Keratinocyte (primary cell): ENCODE results near the gene CACNA1H. TPM values are rescaled to one million over a fixed set of nuclear protein-coding genes. Genes with fewer than 3 reads are reported as not detected.

ENCODE experiments used
- DNase-seq: peaks from one replicate; pipeline ENCODE4 v3.0.0-alpha.2; 2011; ENCODE audit warnings: low read depth, missing footprints, low spot score
- FAIRE-seq: peaks from 2 replicates; lab custom pipeline; 2011; peaks lifted over from hg19 to GRCh38; lab: Jason Lieb, UNC
- H2AFZ ChIP-seq: 2 replicates; pipeline ENCODE4 v1.6.0; 2012; ENCODE audit warnings: low read length, control low read depth, inconsistent platforms; ENCODE audit not compliant: control insufficient read depth
- H3K27ac ChIP-seq: 2 replicates; pipeline ENCODE4 v1.5.1; 2011; ENCODE audit warnings: low read length; ENCODE audit not compliant: control insufficient read depth, insufficient read depth
- H3K27me3 ChIP-seq: 3 replicates; pipeline ENCODE4 v1.6.0; 2011; ENCODE audit warnings: low read length; ENCODE audit not compliant: control insufficient read depth, insufficient read depth; ENCODE audit errors: extremely low read depth
- H3K36me3 ChIP-seq, 2 experiments: 2 replicates in 1 of 2; 3 replicates in 1 of 2; pipeline ENCODE4 v1.5.1; 2011; ENCODE audit warnings: low read length in 2 of 2, mild to moderate bottlenecking in 1 of 2; ENCODE audit not compliant: control insufficient read depth in 2 of 2, insufficient read depth in 2 of 2; ENCODE audit errors: extremely low read depth in 1 of 2
- H3K4me1 ChIP-seq: 3 replicates; pipeline ENCODE4 v1.5.1; 2011; ENCODE audit warnings: low read length; ENCODE audit not compliant: control insufficient read depth, insufficient read depth; ENCODE audit errors: extremely low read depth
- H3K4me2 ChIP-seq: 3 replicates; pipeline ENCODE4 v1.6.0; 2011; ENCODE audit warnings: low read depth, low read length; ENCODE audit not compliant: control insufficient read depth, insufficient read depth; ENCODE audit errors: extremely low read depth
- H3K4me3 ChIP-seq, 3 experiments: fragments of 200-600 bp in 1 of 3; sonication (generic) in 1 of 3; 2 replicates in 2 of 3; 3 replicates in 1 of 3; pipeline ENCODE4 v1.5.1; 2011 to 2016; ENCODE audit warnings: low read length in 3 of 3, mild to moderate bottlenecking in 3 of 3, control low read depth in 2 of 3, inconsistent platforms in 1 of 3, low read depth in 1 of 3, mixed read lengths in 1 of 3, mixed run types in 1 of 3, moderate library complexity in 1 of 3; ENCODE audit not compliant: control insufficient read depth in 2 of 3, insufficient read depth in 2 of 3; ENCODE audit errors: extremely low read depth in 1 of 3
- H3K79me2 ChIP-seq: 2 replicates; pipeline ENCODE4 v1.6.0; 2012; ENCODE audit warnings: low read length; ENCODE audit not compliant: control insufficient read depth, insufficient read depth
- H3K9ac ChIP-seq: 3 replicates; pipeline ENCODE4 v1.6.0; 2011; ENCODE audit warnings: low read length; ENCODE audit not compliant: control insufficient read depth, insufficient read depth; ENCODE audit errors: extremely low read depth
- H3K9me1 ChIP-seq: 3 replicates; pipeline ENCODE4 v1.6.0; 2011; ENCODE audit warnings: low read length; ENCODE audit not compliant: control insufficient read depth, insufficient read depth; ENCODE audit errors: extremely low read depth
- H3K9me3 ChIP-seq: 2 replicates; pipeline ENCODE4 v1.5.1; 2012; ENCODE audit warnings: low read depth, low read length; ENCODE audit not compliant: control insufficient read depth
- H4K20me1 ChIP-seq: 3 replicates; pipeline ENCODE4 v1.6.0; 2011; ENCODE audit warnings: low read length; ENCODE audit not compliant: control insufficient read depth, insufficient read depth; ENCODE audit errors: extremely low read depth
- EZH2 ChIP-seq: IDR thresholded peaks from one replicate; pipeline ENCODE4 v1.6.1; 2012; ENCODE audit warnings: inconsistent platforms, mild to moderate bottlenecking, low read length, moderate library complexity
- dilution Hi-C: fragments of 300-500 bp; cut with MboI; formaldehyde crosslinking; loops from one replicate; pipeline ENCODE4 v1.7.0; 2020; ENCODE audit warnings: low sequenced_read_pairs; ENCODE audit not compliant: extremely low pct_ligation_motif_present
- polyA plus RNA-seq, 5 experiments: library from polyadenylated mRNA; depleted of rRNA in 3 of 5; stranded (reverse) in 3 of 5; stranded (forward) in 1 of 5; unstranded in 1 of 5; fragments of >200 nt; gene quantifications; 1 replicate in 1 of 5; 2 replicates in 3 of 5; 3 replicates in 1 of 5; pipeline versions ENCODE4 v1.2.1 to v1.2.3, GENCODE V29; 2011 to 2012; ENCODE audit warnings: missing spikeins in 2 of 5, low read depth in 1 of 5, low replicate concordance in 1 of 5
- TF ChIP-seq, protein P1 (sequence below), 3 experiments: IDR thresholded peaks in 1 of 3; conservative IDR thresholded peaks in 1 of 3; optimal IDR thresholded peaks in 1 of 3; 2 replicates in 2 of 3; 3 replicates in 1 of 3; pipeline versions ENCODE3 to v1.5.1; 2011; ENCODE audit warnings: low read length in 3 of 3, mild to moderate bottlenecking in 3 of 3, moderate library complexity in 2 of 3, control low read depth in 1 of 3, inconsistent platforms in 1 of 3; ENCODE audit not compliant: insufficient read depth in 2 of 3; ENCODE audit errors: extremely low read depth in 1 of 3

Gene CACNA1H
- polyA plus RNA-seq, 1 donor (not counting 4 experiments of a cell fraction or from before 2014, with no cell fraction given) = not detected

DNA sequence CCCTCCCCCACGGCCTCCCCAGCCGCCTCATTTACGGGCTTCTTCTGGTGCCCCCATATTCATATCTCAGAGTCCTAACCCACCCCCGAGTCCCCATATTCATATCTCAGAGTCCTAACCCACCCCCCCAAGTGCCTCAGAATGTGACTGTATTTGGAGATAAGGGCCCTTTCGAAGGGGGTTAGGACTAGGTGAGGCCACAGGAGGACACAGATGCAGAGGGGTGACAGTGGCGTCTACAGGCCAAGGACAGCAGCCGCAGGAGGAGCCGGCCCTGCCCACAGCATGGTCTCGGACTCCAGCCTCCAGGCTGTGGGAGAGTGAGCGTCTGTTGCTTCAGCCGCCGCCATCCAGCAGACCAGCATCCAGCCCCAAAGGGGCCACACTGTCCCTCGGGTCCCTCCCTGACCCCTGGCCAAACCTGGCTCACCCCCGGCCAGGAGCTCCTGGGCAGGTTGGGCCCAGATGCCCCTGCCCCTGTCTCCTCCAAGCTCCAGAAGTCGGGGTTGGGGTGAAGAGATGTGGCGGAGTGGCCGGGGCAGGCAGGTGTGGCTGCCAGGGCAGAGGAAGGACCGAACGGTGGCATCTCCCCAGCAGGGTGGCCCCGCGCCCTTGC lies 25.5 kb downstream of the CACNA1H start:
- H2AFZ ChIP-seq = no peak overlapping the region
- H4K20me1 ChIP-seq = no peaks in the 10 kb centered on the region
- DNase-seq = no peak
- H3K9ac ChIP-seq = no peak overlapping the region
- no peak overlapping the region for H3K27ac ChIP-seq
- no peaks in the 10 kb centered on the region for H3K9me1 ChIP-seq
- no peaks in the 10 kb centered on the region for H3K4me1 ChIP-seq
- H3K4me2 ChIP-seq = no peak overlapping the region
- H3K4me3 ChIP-seq = no peak overlapping the region
- H3K79me2 ChIP-seq = no peaks in the 10 kb centered on the region
- no peak for FAIRE-seq
- H3K27me3 ChIP-seq = no peaks in the 10 kb centered on the region
- no peaks in the 10 kb centered on the region for H3K9me3 ChIP-seq
- no peak for TF ChIP-seq EZH2
- TF ChIP-seq, protein P1, sequence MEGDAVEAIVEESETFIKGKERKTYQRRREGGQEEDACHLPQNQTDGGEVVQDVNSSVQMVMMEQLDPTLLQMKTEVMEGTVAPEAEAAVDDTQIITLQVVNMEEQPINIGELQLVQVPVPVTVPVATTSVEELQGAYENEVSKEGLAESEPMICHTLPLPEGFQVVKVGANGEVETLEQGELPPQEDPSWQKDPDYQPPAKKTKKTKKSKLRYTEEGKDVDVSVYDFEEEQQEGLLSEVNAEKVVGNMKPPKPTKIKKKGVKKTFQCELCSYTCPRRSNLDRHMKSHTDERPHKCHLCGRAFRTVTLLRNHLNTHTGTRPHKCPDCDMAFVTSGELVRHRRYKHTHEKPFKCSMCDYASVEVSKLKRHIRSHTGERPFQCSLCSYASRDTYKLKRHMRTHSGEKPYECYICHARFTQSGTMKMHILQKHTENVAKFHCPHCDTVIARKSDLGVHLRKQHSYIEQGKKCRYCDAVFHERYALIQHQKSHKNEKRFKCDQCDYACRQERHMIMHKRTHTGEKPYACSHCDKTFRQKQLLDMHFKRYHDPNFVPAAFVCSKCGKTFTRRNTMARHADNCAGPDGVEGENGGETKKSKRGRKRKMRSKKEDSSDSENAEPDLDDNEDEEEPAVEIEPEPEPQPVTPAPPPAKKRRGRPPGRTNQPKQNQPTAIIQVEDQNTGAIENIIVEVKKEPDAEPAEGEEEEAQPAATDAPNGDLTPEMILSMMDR (optimal IDR thresholded peaks at IDR 0.05 in 1 of 3, IDR thresholded peaks at IDR 0.05 in 1 of 3, conservative IDR thresholded peaks at IDR 0.05 in 1 of 3; ENCODE audit: extremely low read depth in 1 of 3, insufficient read depth in 2 of 3, low read length in 3 of 3) = no peak
- dilution Hi-C loops = no loop called here
- no peaks in the 10 kb centered on the region for H3K36me3 ChIP-seq

DNA sequence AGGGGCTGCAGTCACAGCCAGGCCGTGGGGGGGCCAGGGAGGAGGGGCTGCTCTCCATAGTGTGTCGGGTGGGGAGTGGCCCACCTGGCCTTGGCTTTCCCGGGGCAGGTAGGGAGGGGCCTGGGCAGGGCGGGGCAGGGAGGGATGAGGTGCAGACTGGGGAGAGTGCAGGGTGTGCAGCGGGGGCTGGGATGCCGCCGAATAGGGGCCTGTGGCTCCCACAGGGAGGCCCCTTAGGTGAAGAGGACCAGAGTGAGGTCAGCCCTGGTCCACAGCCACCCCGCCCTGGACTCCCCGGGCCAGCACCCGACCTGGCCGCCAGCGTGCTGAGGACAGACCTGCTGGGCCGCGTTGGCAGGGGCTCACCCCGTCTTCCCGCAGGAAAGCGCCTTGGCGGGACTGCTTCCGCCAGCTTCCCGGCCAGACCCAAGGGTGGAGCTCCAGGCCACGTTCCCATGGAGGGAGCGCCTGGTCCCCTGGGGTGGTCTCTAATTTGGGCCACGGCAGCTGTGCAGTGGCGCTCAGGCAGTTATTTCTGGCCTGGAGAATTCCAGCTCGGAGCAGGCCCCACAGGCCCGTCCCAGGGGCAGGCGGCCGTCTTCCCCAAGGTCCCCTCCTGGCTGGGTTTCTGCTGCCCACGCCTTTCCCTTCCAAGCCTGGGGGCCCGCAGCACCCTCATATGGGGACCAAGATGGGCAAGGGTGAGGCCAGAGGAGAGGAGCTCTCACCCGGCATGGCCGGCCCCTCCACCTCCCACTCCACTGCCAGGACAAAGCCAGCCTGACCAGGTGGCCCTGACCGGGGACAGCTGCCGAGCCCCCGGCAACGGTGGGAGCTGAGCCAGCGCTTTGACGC lies 27.9 kb downstream of the CACNA1H start:
- dilution Hi-C loops = no loop called here
- Histone ChIP-seq H3K4me3 (no peak overlapping the region), H2AFZ (no peak overlapping the region), H3K9me1 (no peaks in the 10 kb centered on the region), H3K4me2 (no peak overlapping the region), H3K9ac (no peak overlapping the region), H3K79me2 (no peaks in the 10 kb centered on the region), H3K36me3 (no peaks in the 10 kb centered on the region), H3K4me1 (no peaks in the 10 kb centered on the region), H4K20me1 (no peaks in the 10 kb centered on the region), H3K27ac (no peak overlapping the region), H3K9me3 (no peaks in the 10 kb centered on the region), H3K27me3 (no peaks in the 10 kb centered on the region)
- no peak for TF ChIP-seq EZH2
- TF ChIP-seq, protein P1 (optimal IDR thresholded peaks at IDR 0.05 in 1 of 3, IDR thresholded peaks at IDR 0.05 in 1 of 3, conservative IDR thresholded peaks at IDR 0.05 in 1 of 3; ENCODE audit: extremely low read depth in 1 of 3, insufficient read depth in 2 of 3, low read length in 3 of 3) = no peak
- no peak for DNase-seq
- no peak for FAIRE-seq
